Osteoblast (primary cell): ENCODE data around the gene SERBP1. TPM values are rescaled to one million over a fixed set of nuclear protein-coding genes. Genes with fewer than 3 reads are reported as not detected.

ENCODE experiments used
- DNase-seq: peaks from one replicate; pipeline ENCODE4 v3.0.0; 2011; ENCODE audit warnings: low spot score, mixed read lengths; ENCODE audit not compliant: insufficient read length; ENCODE audit errors: missing footprints
- H2AFZ ChIP-seq: 2 replicates; pipeline ENCODE4 v1.6.0; 2011; ENCODE audit warnings: mild to moderate bottlenecking, low read length
- H3K27ac ChIP-seq: 2 replicates; pipeline ENCODE4 v1.5.1; 2011; ENCODE audit warnings: mild to moderate bottlenecking, low read depth, low read length, moderate library complexity
- H3K27me3 ChIP-seq: 2 replicates; pipeline ENCODE4 v1.6.0; 2012; ENCODE audit warnings: mild to moderate bottlenecking, control low read depth, inconsistent platforms, low read length, moderate library complexity; ENCODE audit not compliant: insufficient read depth
- H3K36me3 ChIP-seq: 2 replicates; pipeline ENCODE4 v1.5.1; 2011; ENCODE audit warnings: mild to moderate bottlenecking, low read length, control low read depth, moderate library complexity; ENCODE audit not compliant: insufficient read depth
- H3K4me1 ChIP-seq: 2 replicates; pipeline ENCODE4 v1.5.1; 2011; ENCODE audit warnings: mild to moderate bottlenecking, low read length, control low read depth, moderate library complexity; ENCODE audit not compliant: insufficient read depth
- H3K4me2 ChIP-seq: 2 replicates; pipeline ENCODE4 v1.6.0; 2011; ENCODE audit warnings: mild to moderate bottlenecking, low read length; ENCODE audit not compliant: insufficient read depth
- H3K4me3 ChIP-seq: fragments of 200-600 bp; sonication (generic); 3 replicates; pipeline ENCODE4 v1.5.1; 2012; ENCODE audit warnings: mild to moderate bottlenecking, low read length, inconsistent platforms; ENCODE audit not compliant: insufficient read depth
- H3K79me2 ChIP-seq: 2 replicates; pipeline ENCODE4 v1.6.0; 2012; ENCODE audit warnings: mild to moderate bottlenecking, low read length, control low read depth, inconsistent platforms; ENCODE audit not compliant: insufficient read depth
- H3K9me3 ChIP-seq: 2 replicates; pipeline ENCODE4 v1.5.1; 2011; ENCODE audit warnings: low read depth, low read length, control low read depth
- H4K20me1 ChIP-seq: 2 replicates; pipeline ENCODE4 v1.6.0; 2012; ENCODE audit warnings: mild to moderate bottlenecking, low read length, control low read depth; ENCODE audit not compliant: insufficient read depth
- total RNA-seq: library from RNA; depleted of rRNA; stranded (reverse); fragments of >200 nt; gene quantifications from 2 replicates; pipeline ENCODE4 v1.2.3, GENCODE V29; 2012
- TF ChIP-seq, protein P1 (sequence below): IDR thresholded peaks from 2 replicates; pipeline ENCODE4 v1.5.1; 2011; ENCODE audit warnings: mild to moderate bottlenecking, low read depth, low read length, moderate library complexity; ENCODE audit errors: extremely low read depth

Gene SERBP1
- total RNA-seq, 1 donor, result 161 TPM

- Histone ChIP-seq H4K20me1 (peaks cover 27% of the 10 kb centered on the region), H3K36me3 (no peaks in the 10 kb centered on the region), H3K79me2 (peaks cover 32% of the 10 kb centered on the region), H3K27me3 (no peaks in the 10 kb centered on the region), H3K9me3 (no peaks in the 10 kb centered on the region), H3K27ac (no peak overlapping the region), H3K4me2 (peak overlapping the region; percentile 99), H3K4me1 (peaks cover 17% of the 10 kb centered on the region), H2AFZ (peak overlapping the region; percentile 99), H3K4me3 (peak overlapping the region; percentile 97)
- peak; percentile 25 for DNase-seq
- TF ChIP-seq, protein P1, sequence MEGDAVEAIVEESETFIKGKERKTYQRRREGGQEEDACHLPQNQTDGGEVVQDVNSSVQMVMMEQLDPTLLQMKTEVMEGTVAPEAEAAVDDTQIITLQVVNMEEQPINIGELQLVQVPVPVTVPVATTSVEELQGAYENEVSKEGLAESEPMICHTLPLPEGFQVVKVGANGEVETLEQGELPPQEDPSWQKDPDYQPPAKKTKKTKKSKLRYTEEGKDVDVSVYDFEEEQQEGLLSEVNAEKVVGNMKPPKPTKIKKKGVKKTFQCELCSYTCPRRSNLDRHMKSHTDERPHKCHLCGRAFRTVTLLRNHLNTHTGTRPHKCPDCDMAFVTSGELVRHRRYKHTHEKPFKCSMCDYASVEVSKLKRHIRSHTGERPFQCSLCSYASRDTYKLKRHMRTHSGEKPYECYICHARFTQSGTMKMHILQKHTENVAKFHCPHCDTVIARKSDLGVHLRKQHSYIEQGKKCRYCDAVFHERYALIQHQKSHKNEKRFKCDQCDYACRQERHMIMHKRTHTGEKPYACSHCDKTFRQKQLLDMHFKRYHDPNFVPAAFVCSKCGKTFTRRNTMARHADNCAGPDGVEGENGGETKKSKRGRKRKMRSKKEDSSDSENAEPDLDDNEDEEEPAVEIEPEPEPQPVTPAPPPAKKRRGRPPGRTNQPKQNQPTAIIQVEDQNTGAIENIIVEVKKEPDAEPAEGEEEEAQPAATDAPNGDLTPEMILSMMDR, result no peak
Measured at GRCh38 chr1:67431869-67432578, 1.8 kb upstream of the SERBP1 start.

GRCh38 chr1:67431156-67431765 is 1.1 kb upstream of the SERBP1 start:
- Histone ChIP-seq H3K27ac (peak overlapping the region; percentile 82), H3K4me1 (peaks cover 24% of the 10 kb centered on the region), H3K9me3 (no peaks in the 10 kb centered on the region), H2AFZ (peak overlapping the region; percentile 99), H3K4me2 (peak overlapping the region; percentile 99), H3K4me3 (peak overlapping the region; percentile 97), H3K27me3 (no peaks in the 10 kb centered on the region), H3K79me2 (peaks cover 40% of the 10 kb centered on the region), H3K36me3 (peaks cover under 1% of the 10 kb centered on the region), H4K20me1 (peaks cover 34% of the 10 kb centered on the region)
- DNase-seq, result peak; percentile 19
- TF ChIP-seq, protein P1, result no peak

DNA sequence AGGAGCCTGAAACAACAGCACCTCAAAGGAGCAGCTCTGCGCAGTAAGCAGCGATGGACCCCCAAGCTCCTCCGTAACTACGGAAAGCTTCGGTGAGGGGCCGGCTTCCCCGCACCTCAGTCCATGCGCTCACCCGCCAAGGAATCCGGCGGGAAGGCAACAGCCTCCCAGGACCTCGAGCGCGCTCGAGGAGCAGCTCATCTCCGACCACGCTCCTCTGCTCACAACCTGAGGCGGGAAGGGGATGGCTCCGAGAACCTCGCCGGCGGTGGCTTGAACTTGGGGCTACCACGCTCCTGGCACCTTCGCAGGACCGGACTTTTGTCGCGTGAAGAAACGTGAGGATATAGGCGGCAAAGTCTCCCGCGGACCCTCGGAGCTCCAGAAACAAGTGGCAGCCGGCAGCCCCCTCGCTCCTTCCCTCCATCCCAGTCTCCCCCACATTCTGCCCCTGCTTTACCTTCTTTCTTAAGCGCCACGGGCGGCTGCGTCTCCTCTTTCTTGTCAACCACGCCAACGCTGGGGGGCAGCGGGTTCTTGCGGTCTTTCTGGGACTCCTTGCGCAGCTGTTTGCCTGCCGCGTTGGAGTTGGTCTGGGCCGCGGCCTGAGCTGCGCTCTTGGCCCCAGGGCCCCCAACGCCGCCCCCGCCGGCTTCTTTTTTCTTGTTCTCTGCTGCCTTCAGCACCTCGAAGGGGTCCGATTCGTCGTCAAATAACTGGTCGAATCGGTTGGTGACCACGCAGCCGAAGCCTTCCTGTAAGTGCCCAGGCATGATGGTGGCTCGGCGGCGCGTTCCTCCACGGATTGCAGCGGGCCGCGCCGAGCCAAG is 459 bp downstream of the SERBP1 start:
- no peaks in the 10 kb centered on the region for H3K9me3 ChIP-seq
- peak overlapping the region; percentile 93 for H3K4me2 ChIP-seq
- peaks cover 24% of the 10 kb centered on the region for H3K4me1 ChIP-seq
- H3K27ac ChIP-seq, result peak overlapping the region; percentile 82
- H3K4me3 ChIP-seq, result peak overlapping the region; percentile 97
- H3K79me2 ChIP-seq, result peaks cover 53% of the 10 kb centered on the region
- H4K20me1 ChIP-seq, result peaks cover 48% of the 10 kb centered on the region
- no peaks in the 10 kb centered on the region for H3K27me3 ChIP-seq
- peaks cover 16% of the 10 kb centered on the region for H3K36me3 ChIP-seq
- TF ChIP-seq, protein P1, result no peak
- H2AFZ ChIP-seq, result peak overlapping the region; percentile 99
- DNase-seq, result no peak
